Vagina (tissue), 2 donors: ENCODE measurements around the gene SREK1IP1.

Experiments
- CTCF ChIP-seq, 3 experiments: fragments of 450-650 bp in 2 of 3; fragments of 200-600 bp in 1 of 3; sonication (generic) in 1 of 3; IDR thresholded peaks; one replicate each; pipeline ENCODE4 v1.5.1; 2017 to 2019; ENCODE audit warnings: antibody characterized with exemption in 3 of 3, mild to moderate bottlenecking in 2 of 3, moderate library complexity in 2 of 3
- POLR2A ChIP-seq, 2 donors: fragments of 450-650 bp; IDR thresholded peaks; one replicate each; pipeline ENCODE4 v1.6.1; 2017; ENCODE audit warnings: antibody characterized with exemption in 2 of 2, mild to moderate bottlenecking in 2 of 2, moderate library complexity in 2 of 2

DNA sequence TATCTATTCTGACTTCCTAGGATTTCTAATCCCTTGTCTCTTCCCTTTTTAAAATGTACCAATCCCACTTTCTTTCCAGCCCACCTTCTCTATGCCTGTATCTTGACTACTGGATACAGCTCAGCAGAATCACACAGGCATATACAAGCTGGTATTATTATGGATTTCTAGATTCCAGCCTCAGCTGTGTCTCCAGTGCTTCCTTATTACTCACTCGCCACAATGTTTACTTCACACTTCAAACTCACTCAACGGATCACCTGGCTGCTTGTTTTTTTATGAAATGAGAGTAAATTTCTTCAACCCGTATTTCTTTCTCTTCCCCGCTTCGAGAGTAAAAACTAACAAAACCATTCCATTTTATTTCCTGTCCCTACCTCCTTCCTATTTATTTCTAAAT lies 39.0 kb upstream of the SREK1IP1 start:
- no peak for TF ChIP-seq CTCF (IDR thresholded peaks at IDR 0.05)
- no peak for TF ChIP-seq POLR2A (IDR thresholded peaks at IDR 0.05)
